NCI-H1436 (cell line): Measurements from ENCODE around the gene FOXP2.

Source experiments
- DNase-seq: peaks from one replicate; lab custom pipeline; 2025; lab: John Stamatoyannopoulos, UW

The FOXP2 gene

GRCh38 chr7:114722562-114722961, 307.9 kb downstream of the FOXP2 start:
- DNase-seq = no peak

- no peak for DNase-seq
These were observed 308.7 kb downstream of the FOXP2 start for GRCh38 chr7:114723308-114723707.

- no peak for DNase-seq
These were observed 325.5 kb downstream of the FOXP2 start for GRCh38 chr7:114740095-114740494.

- DNase-seq = no peak
These were observed 326.3 kb downstream of the FOXP2 start for GRCh38 chr7:114740941-114741340.

- no peak for DNase-seq
These were observed 327.3 kb downstream of the FOXP2 start for GRCh38 chr7:114741911-114742310.
